Activated CD4-positive, alpha-beta memory T cell treated with anti-CD3 and anti-CD28 coated beads, Interleukin-2, amount 10 ng/mL, durations not matched to agents 7 days and 5 days (primary cell): ENCODE measurements around the gene NUDT10. TPM values are rescaled to one million over a fixed set of nuclear protein-coding genes. Genes with fewer than 3 reads are reported as not detected.
A peak's percentile ranks its signal among the peaks of the same experiment; 100 is the strongest.
"Not testable (repeated sequence)": the region's sequence is repeated elsewhere in the genome, so short reads cannot be mapped to it uniquely, and the experiment has no call there.

Experiments used
- CTCF ChIA-PET: fragments of 350-600 bp; sonication (Branson Sonifier 250); formaldehyde crosslinking; loops from one replicate; lab custom pipeline; 2021; ENCODE audit warnings: antibody characterized with exemption, inconsistent platforms; lab: Charles Lee
- POLR2A ChIA-PET: fragments of 350-600 bp; sonication (Branson Sonifier 250); formaldehyde crosslinking; loops from one replicate; lab custom pipeline; 2021; ENCODE audit warnings: antibody characterized with exemption; lab: Charles Lee
- DNase-seq: peaks from one replicate; pipeline ENCODE4 v3.0.0-alpha.2; 2020
- H3K27ac Mint-ChIP-seq: one replicate; pipeline ENCODE4 v1.8.0; 2021; ENCODE audit warnings: mild to moderate bottlenecking, mixed read lengths
- H3K27me3 Mint-ChIP-seq: one replicate; pipeline ENCODE4 v1.8.0; 2021; ENCODE audit warnings: mixed read lengths
- H3K36me3 Mint-ChIP-seq: one replicate; pipeline ENCODE4 v1.8.0; 2021; ENCODE audit warnings: low read depth, mixed read lengths
- H3K4me1 Mint-ChIP-seq: one replicate; pipeline ENCODE4 v1.8.0; 2021; ENCODE audit warnings: mixed read lengths
- H3K4me3 Mint-ChIP-seq: one replicate; pipeline ENCODE4 v1.8.0; 2021; ENCODE audit warnings: mild to moderate bottlenecking, mixed read lengths
- H3K9me3 Mint-ChIP-seq: one replicate; pipeline ENCODE4 v1.8.0; 2021; ENCODE audit warnings: mixed read lengths
- total RNA-seq, 2 experiments: library from RNA; stranded (reverse); gene quantifications; one replicate each; pipeline ENCODE4 v1.2.3, GENCODE V29; 2021

NUDT10 gene
- total RNA-seq: under 1 TPM; 0.20 to 0.33 TPM

DNA sequence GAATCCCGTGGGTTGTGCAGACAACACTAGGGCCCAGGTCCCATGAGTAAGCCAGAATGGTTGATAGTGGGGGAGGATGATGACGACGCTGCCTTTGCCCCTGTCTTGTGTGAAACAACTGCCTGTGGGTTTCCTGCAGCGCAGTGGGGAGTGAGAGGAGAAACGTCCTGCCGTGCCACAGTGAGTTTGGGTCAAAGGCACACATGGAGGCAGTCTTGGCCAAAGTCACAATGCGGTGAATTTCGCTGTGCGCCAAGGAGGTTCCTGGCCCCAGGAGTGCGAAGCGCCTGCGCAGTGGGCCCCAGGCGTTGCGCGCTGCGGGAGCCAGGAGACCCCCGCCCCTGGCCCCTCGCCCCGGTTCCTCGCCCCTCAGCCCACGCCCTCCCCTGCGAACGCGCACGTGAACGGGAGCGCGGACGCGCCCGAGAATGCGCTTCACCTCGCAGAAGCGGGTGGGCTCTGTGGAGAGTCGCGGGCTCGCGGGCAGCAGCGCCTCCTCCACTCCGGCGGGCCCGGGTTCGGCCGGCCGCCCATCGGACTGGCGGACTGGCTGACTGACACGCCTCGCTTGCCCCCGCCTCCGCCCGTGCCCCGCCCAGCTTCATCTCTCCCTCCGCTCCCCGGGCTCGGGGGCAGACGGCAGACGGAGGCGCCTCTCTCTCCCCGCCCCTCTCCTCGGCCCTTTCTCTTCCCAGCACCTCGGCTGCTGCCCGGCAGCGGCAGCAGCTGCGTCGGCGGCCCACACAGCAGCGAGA, at the start of gene NUDT10:
Gene NUDT10 (plus strand): TSS at position 635 of the 755 bp plus-strand sequence. CDS start 144 bp downstream, outside the sequence.
- H3K9me3 Mint-ChIP-seq: no peaks in the 10 kb centered on the region
- H3K27ac Mint-ChIP-seq: no peak within 1 kb of the TSS
- H3K36me3 Mint-ChIP-seq: no peaks in the 10 kb centered on the region
- DNase-seq: peak; percentile 24
- CTCF ChIA-PET: no interaction called here
- H3K4me1 Mint-ChIP-seq: no peaks in the 10 kb centered on the region
- POLR2A ChIA-PET: no interaction called here
- H3K4me3 Mint-ChIP-seq: peak within 1 kb of the TSS; percentile 76
- H3K27me3 Mint-ChIP-seq: peaks cover 3% of the 10 kb centered on the region

DNA sequence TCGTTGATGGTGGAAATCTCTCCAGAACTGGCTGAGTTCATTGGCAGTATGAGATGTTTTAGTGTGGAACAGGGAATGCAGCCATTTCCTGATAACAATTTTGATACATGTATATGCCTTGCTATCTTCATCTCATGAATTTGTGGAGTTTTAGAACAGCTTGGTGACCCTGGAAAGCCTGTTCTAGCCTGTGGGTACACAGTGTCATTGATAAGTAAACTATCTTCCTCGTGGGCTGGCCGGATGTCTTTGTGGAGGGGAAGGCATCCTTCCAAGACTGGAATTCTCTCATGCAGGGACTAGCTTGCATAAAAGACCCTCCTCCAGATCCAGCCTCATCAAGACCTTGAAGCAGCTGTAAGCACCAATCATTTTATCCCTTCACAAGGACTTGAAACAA, 40.2 kb upstream of the NUDT10 start:
- Mint-ChIP-seq H3K27ac (no peak overlapping the region), H3K4me3 (no peak overlapping the region), H3K9me3 (no peaks in the 10 kb centered on the region), H3K4me1 (no peaks in the 10 kb centered on the region), H3K27me3 (no peaks in the 10 kb centered on the region), H3K36me3 (no peaks in the 10 kb centered on the region)
- ChIA-PET CTCF (no interaction called here), POLR2A (no interaction called here)
- DNase-seq: no peak

DNA sequence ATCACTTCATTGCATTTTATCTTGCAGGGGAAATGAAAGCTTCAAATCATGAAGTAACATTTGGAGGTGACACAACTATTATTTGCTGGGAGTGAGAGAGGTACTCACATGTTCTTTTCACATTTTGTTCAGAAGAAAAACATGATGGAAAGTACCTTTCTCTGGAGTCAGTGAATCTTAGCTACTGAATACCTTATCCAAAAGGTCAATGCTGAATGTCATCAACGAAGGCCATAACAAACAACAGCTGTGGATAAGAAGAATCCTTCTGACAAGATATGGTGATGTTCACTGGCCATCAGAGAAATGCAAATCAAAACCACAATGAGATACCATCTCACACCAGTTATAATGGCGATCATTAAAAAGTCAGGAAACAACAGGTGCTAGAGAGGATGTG, 36.5 kb upstream of the NUDT10 start:
- ChIA-PET POLR2A (no interaction called here), CTCF (no interaction called here)
- no peak overlapping the region for H3K27ac Mint-ChIP-seq
- no peaks in the 10 kb centered on the region for H3K27me3 Mint-ChIP-seq
- H3K4me1 Mint-ChIP-seq: no peaks in the 10 kb centered on the region
- H3K9me3 Mint-ChIP-seq: no peaks in the 10 kb centered on the region
- H3K36me3 Mint-ChIP-seq: no peaks in the 10 kb centered on the region
- no peak for DNase-seq
- H3K4me3 Mint-ChIP-seq: no peak overlapping the region

DNA sequence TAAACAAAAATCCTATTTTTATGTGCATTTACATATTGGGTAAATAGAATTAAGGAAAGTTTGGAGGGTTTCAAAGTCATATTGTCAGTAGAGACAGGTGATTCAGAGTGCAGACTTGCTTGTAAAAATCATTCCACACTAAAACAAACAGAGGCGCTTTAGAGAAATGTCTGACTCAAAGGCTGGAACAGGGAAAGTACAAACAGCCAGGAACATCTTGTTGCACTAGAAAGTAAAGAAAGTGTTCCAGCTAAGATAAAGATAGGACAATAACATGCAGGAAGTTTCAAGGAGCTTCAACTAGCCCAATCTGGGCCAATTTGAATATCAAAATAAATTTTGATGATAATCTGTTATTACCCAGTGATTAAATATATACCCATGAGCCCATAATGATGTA, 16.4 kb upstream of the NUDT10 start:
- no peaks in the 10 kb centered on the region for H3K36me3 Mint-ChIP-seq
- no peaks in the 10 kb centered on the region for H3K9me3 Mint-ChIP-seq
- no peaks in the 10 kb centered on the region for H3K4me1 Mint-ChIP-seq
- ChIA-PET POLR2A (no interaction called here), CTCF (no interaction called here)
- H3K27me3 Mint-ChIP-seq: no peaks in the 10 kb centered on the region
- no peak overlapping the region for H3K27ac Mint-ChIP-seq
- H3K4me3 Mint-ChIP-seq: no peak overlapping the region
- no peak for DNase-seq

DNA sequence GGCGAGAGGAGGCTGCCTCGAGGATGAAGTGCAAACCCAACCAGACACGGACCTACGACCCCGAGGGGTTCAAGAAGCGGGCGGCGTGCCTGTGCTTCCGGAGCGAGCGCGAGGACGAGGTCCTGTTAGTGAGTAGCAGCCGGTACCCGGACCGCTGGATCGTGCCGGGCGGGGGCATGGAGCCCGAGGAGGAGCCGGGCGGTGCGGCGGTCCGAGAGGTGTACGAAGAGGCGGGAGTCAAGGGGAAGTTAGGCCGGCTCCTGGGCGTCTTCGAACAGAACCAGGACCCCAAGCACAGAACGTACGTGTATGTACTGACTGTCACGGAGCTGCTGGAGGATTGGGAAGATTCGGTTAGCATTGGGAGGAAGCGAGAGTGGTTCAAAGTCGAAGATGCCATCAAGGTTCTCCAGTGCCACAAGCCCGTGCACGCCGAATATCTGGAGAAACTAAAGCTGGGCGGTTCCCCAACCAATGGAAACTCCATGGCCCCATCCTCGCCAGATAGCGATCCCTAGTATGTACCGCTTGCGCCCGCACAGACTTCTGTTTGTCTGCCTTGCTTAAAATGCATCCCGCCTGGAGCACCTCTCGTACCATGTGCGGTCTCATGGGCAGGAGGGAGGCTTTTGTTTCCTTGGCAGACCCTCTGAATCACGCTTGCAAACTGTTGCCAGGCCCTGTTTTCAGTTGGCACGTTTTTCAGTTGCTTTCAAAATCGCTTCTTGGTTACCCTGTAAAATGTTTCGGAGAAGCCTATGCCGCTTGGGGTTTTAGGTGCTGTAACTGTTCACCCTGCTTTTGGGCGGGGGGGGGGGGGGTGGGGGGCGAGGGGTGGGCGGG, 542 bp downstream of the NUDT10 start:
- H3K4me3 Mint-ChIP-seq: peak overlapping the region; percentile 76
- POLR2A ChIA-PET, H3K27ac Mint-ChIP-seq, H3K27me3 Mint-ChIP-seq, H3K36me3 Mint-ChIP-seq, DNase-seq, H3K4me1 Mint-ChIP-seq, CTCF ChIA-PET, H3K9me3 Mint-ChIP-seq: not testable (repeated sequence)

DNA sequence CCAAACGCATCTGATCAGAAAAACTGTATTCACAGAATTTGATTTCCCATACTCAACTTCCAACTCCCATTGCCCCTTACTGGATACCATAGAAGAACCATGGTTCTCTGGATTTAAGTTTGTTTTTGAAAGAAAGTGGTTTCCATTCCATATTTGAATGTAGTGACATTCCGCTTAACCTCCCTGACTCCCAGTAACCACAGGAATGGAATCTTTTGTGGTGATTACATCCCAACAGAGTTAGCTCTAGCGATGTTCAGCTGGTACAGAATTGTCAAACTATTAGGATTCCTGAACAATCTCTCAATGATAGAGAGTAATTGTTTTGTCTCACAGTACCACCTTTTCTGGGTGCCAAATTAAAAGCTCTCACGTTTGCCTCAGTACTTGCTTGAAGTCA, 1.7 kb downstream of the NUDT10 start:
- Mint-ChIP-seq H3K27me3 (peaks cover 3% of the 10 kb centered on the region), H3K27ac (no peak overlapping the region), H3K9me3 (no peaks in the 10 kb centered on the region), H3K36me3 (no peaks in the 10 kb centered on the region), H3K4me3 (no peak overlapping the region), H3K4me1 (no peaks in the 10 kb centered on the region)
- CTCF ChIA-PET: no interaction called here
- no peak for DNase-seq
- POLR2A ChIA-PET: no interaction called here

DNA sequence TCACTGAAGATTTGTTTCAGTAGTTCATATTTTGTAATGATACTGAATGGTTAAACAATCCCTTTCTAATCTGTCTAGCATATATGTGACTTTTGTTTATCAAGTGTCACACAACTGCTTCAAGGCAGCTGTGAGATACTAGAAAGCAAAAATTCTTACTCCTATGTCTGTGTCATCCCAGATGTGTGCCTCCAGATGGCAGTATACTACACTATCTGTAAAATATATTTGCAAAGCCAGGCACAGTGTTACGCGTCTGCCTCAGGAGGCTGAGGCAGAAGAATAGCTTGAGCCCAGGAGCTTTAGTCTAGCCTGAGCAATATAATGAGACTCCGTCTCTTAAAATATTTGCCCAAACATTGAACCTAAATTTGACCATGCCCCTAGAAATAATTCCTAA, 4.0 kb downstream of the NUDT10 start:
- no peaks in the 10 kb centered on the region for H3K4me1 Mint-ChIP-seq
- ChIA-PET POLR2A (no interaction called here), CTCF (interaction anchor here (0.5 to 2.6 kb wide), 4 partner anchors 82 to 124 kb away, joined by 3 to 26 read pairs (median 10); no protein-coding TSS in a partner anchor)
- no peaks in the 10 kb centered on the region for H3K9me3 Mint-ChIP-seq
- no peak overlapping the region for H3K4me3 Mint-ChIP-seq
- peak; percentile 17 for DNase-seq
- peaks cover 3% of the 10 kb centered on the region for H3K27me3 Mint-ChIP-seq
- H3K36me3 Mint-ChIP-seq: no peaks in the 10 kb centered on the region
- H3K27ac Mint-ChIP-seq: no peak overlapping the region

DNA sequence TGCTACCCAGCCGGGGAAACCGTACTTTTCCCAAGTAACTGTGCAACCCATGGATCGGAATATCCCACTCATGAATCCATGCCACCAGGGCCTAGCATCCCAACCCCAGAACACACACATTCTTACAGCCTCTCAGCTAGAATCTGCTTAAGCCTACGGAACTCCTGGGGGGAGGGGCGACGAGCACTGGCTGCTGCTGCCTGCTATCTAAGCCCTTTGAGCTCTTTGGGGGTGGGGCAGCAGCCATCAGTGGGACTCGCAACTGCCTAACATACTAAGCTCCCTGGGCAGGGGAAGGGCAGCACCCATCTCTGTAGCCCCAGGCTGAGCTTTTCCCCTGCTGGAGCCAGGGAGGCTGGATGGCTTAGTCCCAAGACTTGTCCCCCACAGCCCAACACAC, 28.6 kb downstream of the NUDT10 start:
- no peaks in the 10 kb centered on the region for H3K9me3 Mint-ChIP-seq
- CTCF ChIA-PET: no interaction called here
- H3K27ac Mint-ChIP-seq: no peak overlapping the region
- H3K4me1 Mint-ChIP-seq: no peaks in the 10 kb centered on the region
- POLR2A ChIA-PET: no interaction called here
- no peak for DNase-seq
- H3K4me3 Mint-ChIP-seq: no peak overlapping the region
- no peaks in the 10 kb centered on the region for H3K27me3 Mint-ChIP-seq
- H3K36me3 Mint-ChIP-seq: no peaks in the 10 kb centered on the region

DNA sequence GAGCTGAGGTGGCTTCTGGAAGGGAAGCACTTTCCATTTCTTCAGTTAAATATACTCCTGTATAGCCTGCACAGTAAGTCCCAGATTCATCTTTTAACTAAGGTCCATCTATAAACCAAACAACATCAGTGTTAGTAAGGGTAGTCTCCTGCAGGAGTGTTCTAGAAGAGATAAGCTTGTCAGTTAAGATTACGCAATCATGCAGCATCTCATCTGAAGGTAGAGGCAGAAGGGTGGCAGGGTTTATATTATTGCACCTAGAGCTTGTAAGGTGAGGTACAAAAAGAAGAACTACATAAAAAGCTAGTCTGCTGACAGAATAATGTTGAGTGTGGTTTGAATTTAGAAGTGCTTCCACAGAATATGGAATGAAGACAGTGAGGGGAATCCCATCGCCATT, 44.0 kb downstream of the NUDT10 start:
- Mint-ChIP-seq H3K4me3 (no peak overlapping the region), H3K36me3 (no peaks in the 10 kb centered on the region), H3K27ac (no peak overlapping the region), H3K4me1 (no peaks in the 10 kb centered on the region), H3K9me3 (no peaks in the 10 kb centered on the region), H3K27me3 (no peaks in the 10 kb centered on the region)
- CTCF ChIA-PET: no interaction called here
- POLR2A ChIA-PET: no interaction called here
- DNase-seq: no peak

Other genes starting within 250 kb of the NUDT10 start
- under 1 TPM; 0.60 to 0.73 TPM for gene NUDT11, start 163.8 kb downstream of the NUDT10 start, total RNA-seq